Fibroblast of pulmonary artery (primary cell): ENCODE data around the gene YPEL2.

Source experiments
- DNase-seq: peaks from one replicate; pipeline ENCODE4 v3.0.0-alpha.2; 2010; ENCODE audit warnings: low read depth
- H3K4me3 ChIP-seq: replicated peaks from 2 replicates; pipeline ENCODE4 v1.5.1; 2011; ENCODE audit warnings: low read depth, mild to moderate bottlenecking, control low read depth, low read length, moderate library complexity
- TF ChIP-seq, protein P1 (sequence below): IDR thresholded peaks from 2 replicates; pipeline ENCODE4 v1.5.1; 2011; ENCODE audit warnings: mild to moderate bottlenecking, control low read depth, low read length, inconsistent platforms; ENCODE audit errors: missing control alignments

The YPEL2 gene

DNA sequence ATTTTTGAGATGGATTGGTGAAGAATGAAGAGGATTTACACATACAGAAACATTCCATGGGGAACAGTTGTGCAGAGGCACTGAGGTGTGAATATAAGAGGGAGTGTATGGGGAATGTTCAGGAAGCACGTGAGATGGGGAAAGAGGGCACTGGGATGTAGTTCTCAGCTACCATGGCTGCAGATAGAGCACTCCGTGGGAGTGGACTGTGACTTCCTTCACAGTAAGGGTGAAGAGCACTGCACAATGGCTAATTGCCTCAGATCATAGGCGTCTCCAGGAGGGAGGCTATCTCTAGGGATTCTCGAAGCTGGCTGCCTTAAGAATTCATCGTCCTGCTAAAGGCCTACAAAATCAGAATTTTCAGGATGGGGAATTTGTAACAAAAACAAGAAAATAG is 7.0 kb downstream of the YPEL2 start:
- DNase-seq, result no peak
- H3K4me3 ChIP-seq, result no peak overlapping the region
- TF ChIP-seq, protein P1, sequence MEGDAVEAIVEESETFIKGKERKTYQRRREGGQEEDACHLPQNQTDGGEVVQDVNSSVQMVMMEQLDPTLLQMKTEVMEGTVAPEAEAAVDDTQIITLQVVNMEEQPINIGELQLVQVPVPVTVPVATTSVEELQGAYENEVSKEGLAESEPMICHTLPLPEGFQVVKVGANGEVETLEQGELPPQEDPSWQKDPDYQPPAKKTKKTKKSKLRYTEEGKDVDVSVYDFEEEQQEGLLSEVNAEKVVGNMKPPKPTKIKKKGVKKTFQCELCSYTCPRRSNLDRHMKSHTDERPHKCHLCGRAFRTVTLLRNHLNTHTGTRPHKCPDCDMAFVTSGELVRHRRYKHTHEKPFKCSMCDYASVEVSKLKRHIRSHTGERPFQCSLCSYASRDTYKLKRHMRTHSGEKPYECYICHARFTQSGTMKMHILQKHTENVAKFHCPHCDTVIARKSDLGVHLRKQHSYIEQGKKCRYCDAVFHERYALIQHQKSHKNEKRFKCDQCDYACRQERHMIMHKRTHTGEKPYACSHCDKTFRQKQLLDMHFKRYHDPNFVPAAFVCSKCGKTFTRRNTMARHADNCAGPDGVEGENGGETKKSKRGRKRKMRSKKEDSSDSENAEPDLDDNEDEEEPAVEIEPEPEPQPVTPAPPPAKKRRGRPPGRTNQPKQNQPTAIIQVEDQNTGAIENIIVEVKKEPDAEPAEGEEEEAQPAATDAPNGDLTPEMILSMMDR, result no peak

DNA sequence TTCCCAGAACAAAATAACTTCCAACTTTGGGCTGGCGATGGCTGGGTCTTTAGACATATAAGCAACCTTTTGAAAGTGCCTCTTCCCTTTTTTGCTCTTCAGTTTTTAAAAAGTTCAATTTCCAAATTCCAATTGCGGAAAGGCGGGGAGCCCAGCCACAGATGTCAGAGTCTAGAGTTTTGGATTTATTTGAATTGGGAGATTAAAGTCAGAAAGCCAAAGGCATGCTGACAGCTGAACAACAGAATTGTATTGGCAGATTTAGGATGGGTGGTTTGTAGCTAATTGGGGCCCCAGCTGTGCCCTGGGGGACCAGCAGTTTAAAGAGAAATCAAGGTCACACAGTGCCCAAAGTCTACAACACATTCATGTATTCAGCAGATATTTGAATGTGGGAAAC is 10.5 kb downstream of the YPEL2 start:
- no peak for DNase-seq
- no peak overlapping the region for H3K4me3 ChIP-seq
- TF ChIP-seq, protein P1, result no peak

DNA sequence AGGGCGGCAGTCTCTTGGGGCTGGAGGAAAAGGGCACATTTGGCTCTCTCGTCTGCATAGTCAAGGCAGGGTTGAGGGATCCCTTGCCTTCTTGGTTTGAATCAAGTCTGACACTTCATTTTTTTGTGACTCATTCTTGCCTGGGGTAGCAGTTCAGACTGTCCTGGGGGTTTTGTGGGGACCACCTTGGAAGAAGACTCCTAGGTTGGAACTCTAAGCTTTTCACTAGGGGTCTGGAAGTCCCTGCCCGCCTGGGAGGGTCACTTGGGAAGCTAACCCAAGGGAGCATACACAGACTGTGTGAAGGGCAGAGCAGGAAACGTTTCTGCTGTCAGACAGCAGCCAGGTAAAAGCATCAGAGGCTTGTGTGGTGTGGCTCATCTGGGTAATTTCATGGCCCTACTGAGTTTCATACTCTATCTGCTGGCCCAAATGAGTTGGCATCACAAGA is 11.3 kb downstream of the YPEL2 start:
- TF ChIP-seq, protein P1, result no peak
- H3K4me3 ChIP-seq, result no peak overlapping the region
- DNase-seq, result no peak

DNA sequence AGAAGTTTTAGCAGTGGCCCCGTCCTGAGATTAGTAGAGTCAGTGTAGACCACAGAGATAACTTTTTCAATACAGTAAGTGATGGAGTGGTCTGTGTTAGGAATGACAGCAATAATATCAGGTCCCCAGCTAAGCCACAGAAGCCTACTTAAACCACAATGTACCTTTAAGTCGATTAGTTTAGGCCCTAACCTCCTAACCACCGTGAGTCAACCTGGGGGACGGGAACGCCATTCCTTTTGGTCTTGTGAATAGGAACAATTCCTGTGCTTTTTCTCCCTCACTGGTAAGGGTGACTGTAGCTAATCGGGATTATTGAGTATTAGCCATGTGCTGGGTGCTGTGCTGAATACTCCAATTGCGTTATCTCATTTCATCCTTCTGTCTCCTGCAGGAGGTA is 14.0 kb downstream of the YPEL2 start:
- H3K4me3 ChIP-seq, result no peak overlapping the region
- TF ChIP-seq, protein P1, result no peak
- no peak for DNase-seq

DNA sequence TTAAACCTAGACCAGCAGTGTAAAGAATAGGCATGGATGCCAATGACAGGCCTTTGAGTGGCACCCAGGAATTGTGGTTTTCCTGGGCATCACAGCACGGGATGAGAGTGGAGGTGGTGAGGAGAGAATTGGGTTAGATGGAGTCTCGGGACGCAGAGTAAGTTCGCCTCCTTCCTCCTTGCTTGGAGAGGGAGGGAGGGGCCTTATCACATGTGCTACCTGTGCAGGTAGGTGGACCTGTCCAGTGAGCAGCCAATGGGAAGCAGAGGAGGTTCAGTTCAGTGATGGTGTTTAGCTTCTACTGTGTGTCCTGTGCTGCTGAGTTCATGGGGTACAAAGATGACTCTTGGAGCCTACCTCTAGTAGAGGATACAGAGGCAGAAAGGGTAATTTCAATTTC is 14.9 kb downstream of the YPEL2 start:
- TF ChIP-seq, protein P1, result no peak
- no peak overlapping the region for H3K4me3 ChIP-seq
- DNase-seq, result no peak

DNA sequence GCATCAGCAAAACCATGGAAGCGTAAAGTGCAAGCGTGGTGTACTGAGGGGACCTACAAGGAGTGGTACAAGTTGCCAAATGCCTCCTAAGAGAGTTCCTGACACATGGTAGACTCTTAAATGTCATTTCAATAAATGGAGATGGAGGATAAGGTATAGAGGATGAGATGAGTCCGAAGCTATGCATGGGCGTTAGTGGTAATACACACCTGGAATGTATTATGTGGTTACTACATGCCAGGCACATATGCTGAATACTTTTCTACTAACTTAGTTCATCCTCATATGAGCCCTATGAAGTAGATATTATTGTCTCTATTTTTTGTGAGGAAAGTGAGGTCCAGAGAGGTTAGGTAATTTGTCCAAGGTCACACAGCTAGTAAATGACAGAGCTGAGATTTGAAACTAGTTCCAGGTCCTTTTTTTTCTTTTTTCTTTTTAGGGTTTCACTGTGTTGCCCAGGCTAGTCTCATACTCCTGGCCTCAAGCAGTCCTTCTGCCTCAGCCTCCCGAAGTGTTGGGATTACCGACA is 15.5 kb downstream of the YPEL2 start:
- no peak overlapping the region for H3K4me3 ChIP-seq
- no peak for DNase-seq
- TF ChIP-seq, protein P1, result no peak

DNA sequence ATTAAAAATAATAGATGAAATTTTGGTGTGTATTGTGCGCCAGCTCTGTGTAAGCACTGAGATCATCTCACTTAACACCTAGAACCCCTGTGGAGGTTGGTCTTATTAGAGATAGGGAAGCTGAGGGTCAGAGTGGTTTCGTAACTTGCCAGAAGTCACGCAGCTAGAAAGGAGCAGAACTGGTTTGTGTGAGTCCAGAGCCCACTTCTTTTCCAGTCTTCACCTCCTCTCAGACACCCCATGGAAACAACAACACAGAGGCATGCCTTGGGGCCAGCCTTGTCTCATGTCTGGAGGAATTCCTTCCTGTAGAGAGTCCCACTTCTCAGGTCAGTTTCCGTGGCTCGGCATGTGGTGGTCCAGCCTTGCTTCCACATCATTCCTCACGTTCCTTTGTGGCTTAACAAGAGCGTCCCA is 16.5 kb downstream of the YPEL2 start:
- H3K4me3 ChIP-seq, result no peak overlapping the region

More for the DNA sequence above, 16.5 kb downstream of the YPEL2 start:
- DNase-seq, result no peak
- TF ChIP-seq, protein P1, result no peak
